ENCODE results near the gene RNGTT. TPM values are rescaled to one million over a fixed set of nuclear protein-coding genes. Genes with fewer than 3 reads are reported as not detected.
A peak's percentile ranks its signal among the peaks of the same experiment; 100 is the strongest.

RNGTT gene
- total RNA-seq, 1 donor from 2014 or later, result 18.2 TPM

DNA sequence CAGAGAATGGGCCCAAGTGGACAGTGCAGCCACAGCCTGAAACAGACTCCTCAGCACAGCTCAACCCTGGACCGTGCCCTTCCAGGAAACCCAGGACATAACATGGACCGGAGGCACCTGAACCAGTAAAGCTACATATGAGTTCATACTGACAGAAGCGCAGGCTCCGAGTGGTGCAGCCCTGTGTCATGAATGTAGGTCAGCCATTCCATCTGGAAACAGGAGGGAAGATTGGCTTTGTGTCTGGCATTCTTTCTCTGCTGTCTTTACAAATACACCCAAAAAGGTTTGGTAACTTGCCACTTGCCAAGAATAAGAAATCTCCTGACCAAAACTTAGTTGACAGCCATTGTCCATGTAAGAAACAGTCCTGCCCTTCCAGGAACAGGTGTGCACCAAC is 366.6 kb downstream of the RNGTT start:
- H3K27ac ChIP-seq, result no peak overlapping the region
- no peak overlapping the region for H3K4me3 ChIP-seq
- TF ChIP-seq POLR2AphosphoS5 (IDR thresholded peaks at IDR 0.05; ENCODE audit: insufficient read depth in 1 of 2, low read depth in 1 of 2), result no peak
- no peak for TF ChIP-seq POLR2A (IDR thresholded peaks at IDR 0.05)
- TF ChIP-seq, protein P1, sequence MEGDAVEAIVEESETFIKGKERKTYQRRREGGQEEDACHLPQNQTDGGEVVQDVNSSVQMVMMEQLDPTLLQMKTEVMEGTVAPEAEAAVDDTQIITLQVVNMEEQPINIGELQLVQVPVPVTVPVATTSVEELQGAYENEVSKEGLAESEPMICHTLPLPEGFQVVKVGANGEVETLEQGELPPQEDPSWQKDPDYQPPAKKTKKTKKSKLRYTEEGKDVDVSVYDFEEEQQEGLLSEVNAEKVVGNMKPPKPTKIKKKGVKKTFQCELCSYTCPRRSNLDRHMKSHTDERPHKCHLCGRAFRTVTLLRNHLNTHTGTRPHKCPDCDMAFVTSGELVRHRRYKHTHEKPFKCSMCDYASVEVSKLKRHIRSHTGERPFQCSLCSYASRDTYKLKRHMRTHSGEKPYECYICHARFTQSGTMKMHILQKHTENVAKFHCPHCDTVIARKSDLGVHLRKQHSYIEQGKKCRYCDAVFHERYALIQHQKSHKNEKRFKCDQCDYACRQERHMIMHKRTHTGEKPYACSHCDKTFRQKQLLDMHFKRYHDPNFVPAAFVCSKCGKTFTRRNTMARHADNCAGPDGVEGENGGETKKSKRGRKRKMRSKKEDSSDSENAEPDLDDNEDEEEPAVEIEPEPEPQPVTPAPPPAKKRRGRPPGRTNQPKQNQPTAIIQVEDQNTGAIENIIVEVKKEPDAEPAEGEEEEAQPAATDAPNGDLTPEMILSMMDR (IDR thresholded peaks at IDR 0.05), result no peak
- no peak for DNase-seq (ENCODE audit: extremely low spot score in 2 of 2)
- no peaks in the 10 kb centered on the region for H3K4me1 ChIP-seq
- no peaks in the 10 kb centered on the region for H3K27me3 ChIP-seq
- no peaks in the 10 kb centered on the region for H3K9me3 ChIP-seq
- intact Hi-C loops (cut with DNase I), result no loop called here
- no peaks in the 10 kb centered on the region for H3K36me3 ChIP-seq

DNA sequence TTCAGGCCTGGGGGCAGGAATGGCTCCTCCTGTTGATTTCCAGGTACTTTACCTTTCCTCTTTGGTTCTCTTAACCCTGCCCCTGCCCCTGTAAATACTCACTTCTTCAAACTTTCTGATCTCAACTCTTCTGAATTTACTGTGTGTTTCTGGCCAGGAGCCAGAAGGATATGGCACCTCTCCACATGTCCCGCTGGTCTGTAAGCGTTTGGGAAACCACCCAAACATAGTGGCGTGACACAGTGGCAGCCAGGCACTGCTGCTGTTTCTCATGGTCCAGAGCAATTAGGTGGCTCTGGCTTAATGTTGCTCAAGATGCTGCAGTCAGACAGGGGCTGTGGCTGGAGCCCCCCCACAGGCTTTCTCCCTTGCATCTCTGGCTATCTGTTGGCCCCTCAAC is 374.5 kb downstream of the RNGTT start:
- H3K27me3 ChIP-seq, result no peaks in the 10 kb centered on the region
- no peak for DNase-seq (ENCODE audit: extremely low spot score in 2 of 2)
- TF ChIP-seq POLR2A (IDR thresholded peaks at IDR 0.05) (no peak), POLR2AphosphoS5 (IDR thresholded peaks at IDR 0.05; ENCODE audit: insufficient read depth in 1 of 2, low read depth in 1 of 2) (no peak)
- TF ChIP-seq, protein P1 (IDR thresholded peaks at IDR 0.05), result no peak
- H3K4me1 ChIP-seq, result no peaks in the 10 kb centered on the region
- no peak overlapping the region for H3K4me3 ChIP-seq
- no peak overlapping the region for H3K27ac ChIP-seq
- intact Hi-C loops (cut with DNase I), result no loop called here
- no peaks in the 10 kb centered on the region for H3K36me3 ChIP-seq
- H3K9me3 ChIP-seq, result no peaks in the 10 kb centered on the region

DNA sequence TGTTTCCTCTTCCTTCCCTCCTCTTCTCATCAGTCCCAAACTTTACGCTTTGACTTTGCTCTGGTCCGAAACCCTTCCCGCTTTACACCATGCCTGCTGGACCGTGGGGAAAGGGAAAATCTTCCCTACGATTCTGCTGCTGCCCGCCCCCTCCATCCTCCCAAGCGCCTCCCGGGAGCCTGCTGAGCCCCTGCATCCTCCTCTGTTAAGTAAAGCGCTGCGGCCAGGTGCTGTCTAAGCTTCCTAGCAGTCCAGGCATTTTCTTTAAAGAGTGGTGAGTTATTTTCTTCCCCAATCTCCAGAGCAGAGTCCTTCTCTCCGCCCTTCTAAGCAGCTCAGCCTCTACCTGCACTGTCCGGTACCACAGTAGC is 376.3 kb downstream of the RNGTT start:
- H3K4me1 ChIP-seq, result no peaks in the 10 kb centered on the region
- TF ChIP-seq POLR2AphosphoS5 (IDR thresholded peaks at IDR 0.05; ENCODE audit: insufficient read depth in 1 of 2, low read depth in 1 of 2) (no peak), POLR2A (IDR thresholded peaks at IDR 0.05) (no peak)
- TF ChIP-seq, protein P1 (IDR thresholded peaks at IDR 0.05), result no peak
- H3K27ac ChIP-seq, result no peak overlapping the region
- H3K36me3 ChIP-seq, result no peaks in the 10 kb centered on the region
- no peaks in the 10 kb centered on the region for H3K9me3 ChIP-seq
- no peaks in the 10 kb centered on the region for H3K27me3 ChIP-seq
- intact Hi-C loops (cut with DNase I), result no loop called here
- H3K4me3 ChIP-seq, result no peak overlapping the region
- DNase-seq (ENCODE audit: extremely low spot score in 2 of 2), result peak in 1 of 2 donors; percentile 76

DNA sequence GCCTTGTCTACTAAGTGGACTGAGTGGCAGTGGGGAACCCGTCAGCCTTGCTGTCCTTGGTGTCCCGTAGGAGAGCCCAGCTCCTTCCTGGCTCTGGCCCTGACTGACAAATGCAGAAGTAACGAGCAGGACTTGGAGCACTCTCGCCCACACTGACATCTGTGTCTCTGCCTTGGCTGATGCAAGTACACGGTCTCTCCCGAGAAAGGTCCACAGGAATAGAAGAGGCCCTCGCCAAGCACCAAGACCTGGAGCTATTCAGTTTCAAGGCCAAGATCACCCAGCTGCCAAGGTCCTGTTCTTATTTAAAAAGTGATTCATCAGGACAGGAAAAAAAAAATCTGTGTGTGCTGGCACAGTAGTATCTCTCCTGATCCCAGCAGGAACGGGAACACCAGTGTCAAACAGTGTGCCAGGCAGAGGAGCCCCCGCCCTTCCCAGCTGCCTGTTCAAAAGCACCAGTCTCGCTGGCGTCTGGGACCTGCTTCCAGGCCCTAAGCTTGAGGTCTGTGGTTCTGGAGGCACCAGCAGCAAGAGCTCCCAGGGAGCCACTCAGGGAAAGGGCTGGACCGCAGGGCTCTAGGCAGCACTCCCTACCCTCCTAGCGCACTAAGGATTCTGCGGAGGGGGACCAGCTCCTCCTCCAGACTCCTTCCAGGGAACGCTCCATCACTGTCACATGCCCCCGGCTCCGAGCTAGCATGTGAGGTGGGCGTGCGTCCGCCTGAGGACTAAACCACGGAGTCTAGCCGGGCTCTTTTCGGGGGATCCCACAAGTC is 376.9 kb downstream of the RNGTT start:
- H3K4me1 ChIP-seq, result no peaks in the 10 kb centered on the region
- no peaks in the 10 kb centered on the region for H3K27me3 ChIP-seq
- H3K27ac ChIP-seq, result no peak overlapping the region
- DNase-seq (ENCODE audit: extremely low spot score in 2 of 2), result peak in 1 of 2 donors; percentile 75
- H3K4me3 ChIP-seq, result no peak overlapping the region
- no peaks in the 10 kb centered on the region for H3K9me3 ChIP-seq
- TF ChIP-seq POLR2AphosphoS5 (IDR thresholded peaks at IDR 0.05; ENCODE audit: insufficient read depth in 1 of 2, low read depth in 1 of 2) (no peak), POLR2A (IDR thresholded peaks at IDR 0.05) (no peak)
- TF ChIP-seq, protein P1 (IDR thresholded peaks at IDR 0.05), result no peak
- H3K36me3 ChIP-seq, result no peaks in the 10 kb centered on the region
- intact Hi-C loops (cut with DNase I), result no loop called here

DNA sequence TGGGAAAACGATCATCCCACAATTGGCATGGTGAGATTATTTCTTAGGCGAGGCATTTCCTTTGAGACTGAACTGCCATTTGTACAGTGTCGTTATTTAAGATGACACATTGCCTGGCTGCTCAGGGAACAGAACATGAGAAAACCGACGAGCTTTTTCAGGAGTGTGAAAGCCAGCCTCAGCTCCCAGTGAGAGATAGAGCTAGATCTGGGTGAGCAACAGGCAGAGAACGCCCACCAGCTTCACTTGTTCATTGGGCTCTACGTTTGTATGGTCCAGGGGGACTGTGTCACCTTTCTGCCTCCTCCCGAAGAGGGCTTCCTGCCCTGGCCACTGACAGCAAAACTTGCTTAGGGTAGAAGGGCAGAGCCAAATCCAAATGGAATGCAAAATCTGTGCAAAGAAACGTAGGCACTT is 378.1 kb downstream of the RNGTT start:
- H3K36me3 ChIP-seq, result no peaks in the 10 kb centered on the region
- no peak overlapping the region for H3K27ac ChIP-seq
- TF ChIP-seq, protein P1 (IDR thresholded peaks at IDR 0.05), result no peak
- TF ChIP-seq POLR2AphosphoS5 (IDR thresholded peaks at IDR 0.05; ENCODE audit: insufficient read depth in 1 of 2, low read depth in 1 of 2) (no peak), POLR2A (IDR thresholded peaks at IDR 0.05) (no peak)
- H3K27me3 ChIP-seq, result no peaks in the 10 kb centered on the region
- no peaks in the 10 kb centered on the region for H3K9me3 ChIP-seq
- peak in 1 of 2 donors; percentile 64 for DNase-seq (ENCODE audit: extremely low spot score in 2 of 2)
- intact Hi-C loops (cut with DNase I), result no loop called here
- H3K4me1 ChIP-seq, result no peaks in the 10 kb centered on the region
- H3K4me3 ChIP-seq, result no peak overlapping the region

Measured in vagina (tissue), 2 donors.